ENCODE measurements around the gene ST7L.
A peak's percentile ranks its signal among the peaks of the same experiment; 100 is the strongest.

Gene ST7L

DNA sequence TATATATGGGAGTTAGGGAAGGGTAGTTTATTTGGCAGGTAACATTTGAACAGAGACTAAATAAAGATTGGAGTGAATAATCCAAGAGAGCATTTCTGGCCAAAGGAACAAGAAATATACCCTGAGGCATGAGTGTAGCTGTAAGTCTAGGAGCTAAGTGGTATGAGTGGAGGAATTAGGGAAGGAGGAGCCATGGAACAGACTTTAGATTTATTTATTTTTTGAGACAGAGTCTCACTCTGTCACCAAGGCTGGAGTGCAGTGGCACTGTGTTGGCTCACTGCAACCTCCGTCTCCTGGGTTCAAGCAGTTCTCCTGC lies 19.1 kb upstream of the ST7L start:
- TF ChIP-seq, protein P1, sequence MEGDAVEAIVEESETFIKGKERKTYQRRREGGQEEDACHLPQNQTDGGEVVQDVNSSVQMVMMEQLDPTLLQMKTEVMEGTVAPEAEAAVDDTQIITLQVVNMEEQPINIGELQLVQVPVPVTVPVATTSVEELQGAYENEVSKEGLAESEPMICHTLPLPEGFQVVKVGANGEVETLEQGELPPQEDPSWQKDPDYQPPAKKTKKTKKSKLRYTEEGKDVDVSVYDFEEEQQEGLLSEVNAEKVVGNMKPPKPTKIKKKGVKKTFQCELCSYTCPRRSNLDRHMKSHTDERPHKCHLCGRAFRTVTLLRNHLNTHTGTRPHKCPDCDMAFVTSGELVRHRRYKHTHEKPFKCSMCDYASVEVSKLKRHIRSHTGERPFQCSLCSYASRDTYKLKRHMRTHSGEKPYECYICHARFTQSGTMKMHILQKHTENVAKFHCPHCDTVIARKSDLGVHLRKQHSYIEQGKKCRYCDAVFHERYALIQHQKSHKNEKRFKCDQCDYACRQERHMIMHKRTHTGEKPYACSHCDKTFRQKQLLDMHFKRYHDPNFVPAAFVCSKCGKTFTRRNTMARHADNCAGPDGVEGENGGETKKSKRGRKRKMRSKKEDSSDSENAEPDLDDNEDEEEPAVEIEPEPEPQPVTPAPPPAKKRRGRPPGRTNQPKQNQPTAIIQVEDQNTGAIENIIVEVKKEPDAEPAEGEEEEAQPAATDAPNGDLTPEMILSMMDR (IDR thresholded peaks at IDR 0.05; ENCODE audit: control insufficient read depth, extremely low read depth, insufficient read depth) = no peak
- no peak for DNase-seq (ENCODE audit: low read depth)
- H3K4me3 ChIP-seq (ENCODE audit: low read depth, low read length) = no peak overlapping the region

DNA sequence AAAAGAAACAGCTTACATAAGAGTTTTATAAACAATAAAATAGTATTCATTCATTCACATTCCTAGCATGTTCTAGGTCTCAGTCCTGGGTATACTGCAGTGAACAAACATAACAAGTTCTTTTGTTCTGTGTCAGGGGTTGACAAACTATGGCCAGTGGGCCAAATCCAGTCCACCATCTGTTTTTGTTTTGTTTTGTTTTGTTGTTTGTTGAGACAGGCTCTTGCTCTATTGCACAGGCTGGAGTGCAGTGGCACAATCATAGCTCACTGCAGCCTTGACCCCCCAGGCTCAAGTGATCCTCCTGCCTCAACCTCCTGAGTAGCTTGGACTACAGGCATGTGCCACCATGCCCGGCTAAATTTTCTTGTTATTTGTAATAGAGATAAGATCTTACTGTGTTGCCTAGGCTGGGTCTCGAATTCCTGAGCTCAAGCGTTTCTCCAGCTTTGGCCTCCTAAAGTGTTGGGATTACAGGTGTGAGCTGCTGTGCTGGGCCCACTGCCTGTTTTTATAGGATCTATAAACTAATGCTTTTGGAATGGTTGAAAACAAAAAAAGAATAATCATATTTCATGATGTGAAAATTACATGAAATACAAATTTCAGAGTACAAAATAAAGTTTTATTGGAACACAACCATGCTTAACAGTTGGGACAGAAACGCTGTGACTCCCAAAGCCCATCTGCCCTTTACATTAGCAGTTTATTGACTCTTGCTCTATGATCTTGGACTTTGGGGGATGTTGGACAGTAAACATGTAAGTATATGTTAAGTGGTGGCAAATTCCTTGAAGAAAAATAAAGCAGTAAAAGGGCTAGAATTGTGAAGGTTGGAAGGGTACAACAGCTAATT lies 18.5 kb upstream of the ST7L start:
- no peak overlapping the region for H3K4me3 ChIP-seq (ENCODE audit: low read depth, low read length)
- TF ChIP-seq, protein P1 (IDR thresholded peaks at IDR 0.05; ENCODE audit: control insufficient read depth, extremely low read depth, insufficient read depth) = no peak
- peak; percentile 77 for DNase-seq (ENCODE audit: low read depth)

DNA sequence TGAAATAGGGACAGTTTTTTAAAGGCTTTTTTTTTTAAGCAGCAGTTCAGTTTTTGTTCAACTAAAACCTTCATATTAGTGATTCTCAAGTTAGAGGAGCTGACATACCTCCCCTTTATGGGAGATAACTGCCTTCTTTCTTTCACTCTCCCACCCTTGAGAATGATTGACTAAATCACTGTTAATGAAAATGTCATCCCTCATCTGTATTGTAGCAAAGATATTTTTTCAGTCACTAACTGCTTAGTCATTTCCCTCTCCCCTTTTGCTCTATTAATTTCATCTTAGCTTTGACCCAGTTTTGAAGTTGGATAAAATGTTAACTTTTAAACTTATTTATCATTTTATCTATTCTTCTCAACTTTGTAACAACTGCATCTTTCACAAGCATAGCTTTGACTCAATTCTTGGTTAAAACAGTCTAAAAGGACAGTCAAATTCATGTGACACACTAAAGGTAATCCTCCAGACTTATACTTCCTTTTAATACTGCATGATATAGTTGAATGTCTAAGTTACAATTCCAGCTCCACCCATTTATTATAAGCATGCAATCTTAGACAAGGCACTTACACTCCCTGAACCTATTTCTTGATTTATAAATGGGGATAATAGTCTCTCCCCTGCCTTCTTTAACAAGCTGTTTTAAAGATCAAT lies 17.8 kb upstream of the ST7L start:
- TF ChIP-seq, protein P1 (IDR thresholded peaks at IDR 0.05; ENCODE audit: control insufficient read depth, extremely low read depth, insufficient read depth) = no peak
- no peak overlapping the region for H3K4me3 ChIP-seq (ENCODE audit: low read depth, low read length)
- no peak for DNase-seq (ENCODE audit: low read depth)

DNA sequence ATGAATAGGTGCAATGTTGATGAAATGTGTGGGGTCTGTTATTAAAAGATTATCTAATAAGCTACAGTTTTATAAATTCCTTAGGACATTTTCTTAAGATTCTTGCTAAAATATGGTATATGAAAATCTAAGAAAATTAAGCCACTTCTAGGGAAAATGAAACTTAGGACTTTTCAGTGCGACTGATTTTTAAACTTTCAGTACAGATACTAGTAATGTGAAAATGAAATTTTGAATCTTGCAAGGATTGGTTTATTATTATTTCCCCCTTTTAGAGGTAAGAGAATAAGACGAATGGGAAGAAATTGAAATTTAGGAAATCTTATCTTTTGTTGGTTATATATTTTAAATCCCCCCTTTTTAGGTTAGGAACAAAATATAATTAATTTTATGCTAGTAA lies 17.1 kb upstream of the ST7L start:
- TF ChIP-seq, protein P1 (IDR thresholded peaks at IDR 0.05; ENCODE audit: control insufficient read depth, extremely low read depth, insufficient read depth) = no peak
- H3K4me3 ChIP-seq (ENCODE audit: low read depth, low read length) = no peak overlapping the region
- no peak for DNase-seq (ENCODE audit: low read depth)

DNA sequence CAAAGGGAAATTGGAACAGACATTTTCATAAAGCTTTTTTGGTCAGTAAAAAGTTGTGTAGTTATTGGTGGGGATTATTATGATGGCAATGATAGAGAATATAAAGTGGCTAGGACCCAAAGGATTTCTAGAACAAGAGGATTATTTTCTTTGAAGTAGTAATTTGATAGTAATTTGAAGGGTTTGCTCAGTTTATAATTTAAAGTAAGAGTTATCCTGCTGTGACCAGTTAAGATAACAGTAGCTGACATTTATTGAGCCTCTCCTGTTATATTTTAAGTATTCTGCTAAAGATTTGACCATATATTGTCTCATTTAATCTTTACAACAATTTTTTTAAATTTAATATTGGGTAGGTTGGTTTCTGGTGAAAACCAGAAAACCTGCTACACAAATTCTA lies 15.4 kb upstream of the ST7L start:
- TF ChIP-seq, protein P1 (IDR thresholded peaks at IDR 0.05; ENCODE audit: control insufficient read depth, extremely low read depth, insufficient read depth) = no peak
- no peak for DNase-seq (ENCODE audit: low read depth)
- no peak overlapping the region for H3K4me3 ChIP-seq (ENCODE audit: low read depth, low read length)

DNA sequence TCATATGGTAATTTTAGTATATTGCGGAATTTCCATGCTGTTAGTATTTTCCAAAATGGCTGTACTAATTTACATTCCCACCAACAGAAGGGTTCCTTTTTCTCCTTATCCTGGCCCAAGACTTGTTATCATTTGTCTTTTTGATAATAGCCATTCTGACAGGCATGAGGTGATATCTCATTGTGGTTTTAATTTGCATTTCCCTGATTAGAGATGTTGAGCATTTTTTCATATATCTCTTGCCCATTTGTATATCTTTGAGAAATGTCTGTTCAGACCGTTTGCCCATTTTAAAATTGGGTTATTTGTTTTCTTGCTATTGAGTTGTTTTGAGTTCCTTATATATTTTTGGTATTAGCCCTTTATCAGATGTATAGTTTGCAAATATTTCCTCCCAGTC lies 14.7 kb upstream of the ST7L start:
- no peak overlapping the region for H3K4me3 ChIP-seq (ENCODE audit: low read depth, low read length)

More for the DNA sequence above, 14.7 kb upstream of the ST7L start:
- no peak for DNase-seq (ENCODE audit: low read depth)
- TF ChIP-seq, protein P1 (IDR thresholded peaks at IDR 0.05; ENCODE audit: control insufficient read depth, extremely low read depth, insufficient read depth) = no peak

Data from LNCaP clone FGC (cell line).